MCF 10A (cell line): ENCODE results near the gene AP1G2. TPM values are rescaled to one million over a fixed set of nuclear protein-coding genes. Genes with fewer than 3 reads are reported as not detected.

Experiments
- BruUV-seq: library from RNA; stranded (reverse); fragments of 400-500 nt; replicated peaks from 2 replicates; lab custom pipeline; 2021; lab: Mats Ljungman, UMichigan
- CTCF ChIA-PET: fragments of 300-600 bp; sonication (Branson Sonifier 250); formaldehyde crosslinking; extraction: SDS; loops from one replicate; lab custom pipeline; 2021; ENCODE audit warnings: antibody characterized with exemption, inconsistent platforms; lab: Yijun Ruan, JAX
- POLR2A ChIA-PET: fragments of 300-600, 350-650 bp; sonication (Branson Sonifier 250); formaldehyde crosslinking; extraction: SDS; loops from one replicate; lab custom pipeline; 2020; ENCODE audit warnings: antibody characterized with exemption, inconsistent platforms; lab: Yijun Ruan, JAX
- DNase-seq: peaks from one replicate; pipeline ENCODE4 v3.0.0-alpha.2; 2018; ENCODE audit not compliant: unreplicated experiment
- H3K27ac Mint-ChIP-seq: one replicate; pipeline ENCODE4 v1.8.0; 2022; ENCODE audit warnings: mild to moderate bottlenecking, low read depth, mixed read lengths; ENCODE audit not compliant: unreplicated experiment
- H3K27me3 Mint-ChIP-seq: one replicate; pipeline ENCODE4 v1.8.0; 2022; ENCODE audit warnings: mixed read lengths; ENCODE audit not compliant: insufficient read depth, unreplicated experiment
- H3K36me3 Mint-ChIP-seq: one replicate; pipeline ENCODE4 v1.8.0; 2022; ENCODE audit warnings: mild to moderate bottlenecking, moderate library complexity, mixed read lengths; ENCODE audit not compliant: insufficient read depth, unreplicated experiment
- H3K4me1 Mint-ChIP-seq: one replicate; pipeline ENCODE4 v1.8.0; 2022; ENCODE audit warnings: mixed read lengths; ENCODE audit not compliant: insufficient read depth, unreplicated experiment
- H3K4me3 Mint-ChIP-seq: one replicate; pipeline ENCODE4 v1.8.0; 2022; ENCODE audit warnings: mild to moderate bottlenecking, moderate library complexity, mixed read lengths; ENCODE audit not compliant: unreplicated experiment
- H3K9me3 Mint-ChIP-seq: one replicate; pipeline ENCODE4 v1.8.0; 2022; ENCODE audit warnings: mixed read lengths; ENCODE audit not compliant: unreplicated experiment
- CTCF ChIP-seq: fragments of 200-600 bp; IDR thresholded peaks from one replicate; pipeline ENCODE4 v1.8.0; 2022; ENCODE audit warnings: antibody characterized with exemption, mild to moderate bottlenecking; ENCODE audit not compliant: unreplicated experiment
- intact Hi-C: fragments of 100-400 bp; cut with micrococcal nuclease; formaldehyde crosslinking; loops from 2 replicates; pipeline ENCODE4 v1.14.1; 2022
- total RNA-seq: library from RNA; stranded (reverse); gene quantifications from 2 replicates; pipeline ENCODE4 v1.2.3, GENCODE V29; 2022

Gene AP1G2
- total RNA-seq, 1 experiment from 2014 or later = 89.2 TPM

GRCh38 chr14:23548351-23549318 is 19.0 kb downstream of the AP1G2 start:
- peaks cover 6% of the 10 kb centered on the region for H3K4me1 Mint-ChIP-seq
- BruUV-seq = no TSS peak
- ChIA-PET POLR2A (interaction anchor here (0.7 to 1.6 kb wide), 2 partner anchors 10 to 206 kb away, joined by 3 to 4 read pairs; no protein-coding TSS in a partner anchor), CTCF (interaction anchor here (0.5 to 2.6 kb wide), 9 partner anchors 9 to 70 kb away, joined by 3 to 14 read pairs (median 4); partner anchors contain the start of gene AP1G2)
- H3K9me3 Mint-ChIP-seq = no peaks in the 10 kb centered on the region
- H3K27ac Mint-ChIP-seq = no peak overlapping the region
- intact Hi-C loops = no loop called here
- no peaks in the 10 kb centered on the region for H3K27me3 Mint-ChIP-seq
- H3K36me3 Mint-ChIP-seq = no peaks in the 10 kb centered on the region
- no peak overlapping the region for H3K4me3 Mint-ChIP-seq
- DNase-seq = no peak
- TF ChIP-seq CTCF = no peak

- Mint-ChIP-seq H3K4me1 (peaks cover 6% of the 10 kb centered on the region), H3K27ac (no peak overlapping the region), H3K9me3 (no peaks in the 10 kb centered on the region), H3K4me3 (no peak overlapping the region), H3K27me3 (no peaks in the 10 kb centered on the region), H3K36me3 (no peaks in the 10 kb centered on the region)
- TF ChIP-seq CTCF = no peak
- POLR2A ChIA-PET = no interaction called here
- no peak for DNase-seq
- CTCF ChIA-PET = interaction anchor here (1.2 kb wide), 1 partner anchor 11 kb away, joined by 4 read pairs; no protein-coding TSS in a partner anchor
- no TSS peak for BruUV-seq
- intact Hi-C loops = no loop called here
Measured at GRCh38 chr14:23547924-23548323, 19.7 kb downstream of the AP1G2 start.

GRCh38 chr14:23546450-23547035 is 21.0 kb downstream of the AP1G2 start:
- Mint-ChIP-seq H3K27me3 (no peaks in the 10 kb centered on the region), H3K4me1 (no peaks in the 10 kb centered on the region), H3K4me3 (no peak overlapping the region), H3K36me3 (no peaks in the 10 kb centered on the region), H3K27ac (no peak overlapping the region), H3K9me3 (no peaks in the 10 kb centered on the region)
- ChIA-PET CTCF (interaction anchor here (0.5 to 1.7 kb wide), 5 partner anchors 13 to 1856 kb away, joined by 3 to 8 read pairs (median 3); no protein-coding TSS in a partner anchor), POLR2A (interaction anchor here (1.6 kb wide), 1 partner anchor 11 kb away, joined by 5 read pairs; no protein-coding TSS in a partner anchor)
- BruUV-seq = no TSS peak
- intact Hi-C loops = no loop called here
- no peak for DNase-seq
- TF ChIP-seq CTCF = no peak
